GM18907 (cell line): Measurements from ENCODE around the gene HHLA2.
"Not testable (repeated sequence)": the region's sequence is repeated elsewhere in the genome, so short reads cannot be mapped to it uniquely, and the experiment has no call there.

Experiments used
- ATAC-seq: cut with Tn5 transposase; IDR thresholded peaks from one replicate; pipeline ENCODE4 v1.9.1; 2021; ENCODE audit warnings: mild to moderate bottlenecking, moderate library complexity; ENCODE audit not compliant: unreplicated experiment

Gene HHLA2

GRCh38 chr3:108296239-108296638 lies at the start of gene HHLA2:
TSS of gene HHLA2 (plus strand) at chr3:108296548. CDS start at chr3:108351814, 55,266 bp downstream.
- ATAC-seq = peak; percentile 23

GRCh38 chr3:108250626-108251025 lies 45.7 kb upstream of the HHLA2 start:
- no peak for ATAC-seq

- ATAC-seq = no peak
Measured at GRCh38 chr3:108251265-108251664, 45.1 kb upstream of the HHLA2 start.

- ATAC-seq = no peak
Measured at GRCh38 chr3:108251844-108252243, 44.5 kb upstream of the HHLA2 start.

- ATAC-seq = no peak
Measured at GRCh38 chr3:108255131-108255530, 41.2 kb upstream of the HHLA2 start.

GRCh38 chr3:108264534-108265298 lies 31.6 kb upstream of the HHLA2 start:
- ATAC-seq = peak; percentile 88

GRCh38 chr3:108268235-108268634 lies 28.1 kb upstream of the HHLA2 start:
- ATAC-seq = not testable (repeated sequence)

GRCh38 chr3:108271626-108272025 lies 24.7 kb upstream of the HHLA2 start:
- no peak for ATAC-seq

- ATAC-seq = not testable (repeated sequence)
Measured at GRCh38 chr3:108279066-108279465, 17.3 kb upstream of the HHLA2 start.

GRCh38 chr3:108280476-108280875 lies 15.9 kb upstream of the HHLA2 start:
- ATAC-seq = no peak

- ATAC-seq = no peak
Measured at GRCh38 chr3:108281670-108282069, 14.7 kb upstream of the HHLA2 start.

GRCh38 chr3:108283006-108283405 lies 13.3 kb upstream of the HHLA2 start:
- ATAC-seq = no peak

GRCh38 chr3:108283989-108284388 lies 12.4 kb upstream of the HHLA2 start:
- no peak for ATAC-seq

- no peak for ATAC-seq
Measured at GRCh38 chr3:108285176-108285575, 11.2 kb upstream of the HHLA2 start.

- no peak for ATAC-seq
Measured at GRCh38 chr3:108287146-108287545, 9.2 kb upstream of the HHLA2 start.

- ATAC-seq = not testable (repeated sequence)
Measured at GRCh38 chr3:108288193-108288592, 8.2 kb upstream of the HHLA2 start.

GRCh38 chr3:108289159-108289558 lies 7.2 kb upstream of the HHLA2 start:
- ATAC-seq = no peak

GRCh38 chr3:108292450-108292849 lies 3.9 kb upstream of the HHLA2 start:
- ATAC-seq = no peak

GRCh38 chr3:108292905-108293328 lies 3.4 kb upstream of the HHLA2 start:
- peak; percentile 88 for ATAC-seq

- peak; percentile 78 for ATAC-seq
Measured at GRCh38 chr3:108293858-108294257, 2.5 kb upstream of the HHLA2 start.

GRCh38 chr3:108295421-108296175 lies 750 bp upstream of the HHLA2 start:
- ATAC-seq = no peak

GRCh38 chr3:108297647-108298046 lies 1.3 kb downstream of the HHLA2 start:
- ATAC-seq = no peak
